Tibial artery (tissue), 4 donors: ENCODE results near the gene ZP2.

Experiments
- DNase-seq, 2 donors: peaks; one replicate each; pipeline ENCODE4 v3.0.0-alpha.2; 2019
- H3K27ac ChIP-seq, 2 donors: fragments of 200-600 bp; sonication (generic) in 1 of 2; 1 replicate in 1 of 2; 2 replicates in 1 of 2; pipeline ENCODE4 v1.5.1; 2018 to 2019; ENCODE audit warnings: mild to moderate bottlenecking in 1 of 2
- H3K27me3 ChIP-seq, 2 donors: fragments of 200-600 bp; sonication (generic) in 1 of 2; one replicate each; pipeline versions ENCODE4 v1.5.1 to v1.6.0; 2016 to 2019
- H3K36me3 ChIP-seq, 3 donors: fragments of 200-600 bp; sonication (generic) in 2 of 3; one replicate each; pipeline ENCODE4 v1.5.1; 2016 to 2019; ENCODE audit warnings: mild to moderate bottlenecking in 2 of 3
- H3K4me1 ChIP-seq, 4 donors: fragments of 200-600 bp; sonication (generic) in 2 of 4; 1 replicate in 3 of 4; 2 replicates in 1 of 4; pipeline ENCODE4 v1.5.1; 2016 to 2019
- H3K4me3 ChIP-seq, 2 donors: fragments of 200-600 bp; sonication (generic) in 1 of 2; 1 replicate in 1 of 2; 2 replicates in 1 of 2; pipeline ENCODE4 v1.5.1; 2018 to 2019; ENCODE audit warnings: mild to moderate bottlenecking in 2 of 2
- H3K9me3 ChIP-seq, 3 donors: fragments of 200-600 bp; sonication (generic) in 1 of 3; one replicate each; pipeline ENCODE4 v1.5.1; 2016 to 2019
- CTCF ChIP-seq, 2 experiments: fragments of 200-600 bp in 1 of 2; fragments of 450-650 bp in 1 of 2; IDR thresholded peaks; one replicate each; pipeline ENCODE4 v1.5.1; 2017 to 2019; ENCODE audit warnings: antibody characterized with exemption in 2 of 2, mild to moderate bottlenecking in 1 of 2, moderate library complexity in 1 of 2
- intact Hi-C: fragments of 100-400 bp; cut with DNase I; formaldehyde crosslinking; loops from one replicate; pipeline ENCODE4 v1.15.0; 2023; ENCODE audit warnings: low total_unique reads

Gene ZP2

GRCh38 chr16:21166561-21166961, 44.8 kb downstream of the ZP2 start:
- peaks cover 36 to 54% (median 44%) of the 10 kb centered on the region in 3 donors for H3K36me3 ChIP-seq
- no peak overlapping the region for H3K4me3 ChIP-seq
- peak overlapping the region in 1 of 2 donors; percentile 6 for H3K27ac ChIP-seq
- H3K4me1 ChIP-seq: peaks cover 0 to 66% (median 35%) of the 10 kb centered on the region in 4 donors
- H3K27me3 ChIP-seq: no peaks in the 10 kb centered on the region
- DNase-seq: no peak
- H3K9me3 ChIP-seq: no peaks in the 10 kb centered on the region
- no peak for TF ChIP-seq CTCF (IDR thresholded peaks at IDR 0.05)
- intact Hi-C loops: no loop called here

- intact Hi-C loops: no loop called here
- Histone ChIP-seq H3K4me1 (peaks cover 0 to 76% (median 52%) of the 10 kb centered on the region in 4 donors), H3K4me3 (no peak overlapping the region), H3K27me3 (no peaks in the 10 kb centered on the region), H3K9me3 (no peaks in the 10 kb centered on the region), H3K36me3 (peaks cover 22 to 36% (median 29%) of the 10 kb centered on the region in 3 donors), H3K27ac (peak overlapping the region; percentile 67 to 92)
- no peak for DNase-seq
- TF ChIP-seq CTCF (IDR thresholded peaks at IDR 0.05): no peak
Observed at GRCh38 chr16:21164521-21165168, 46.7 kb downstream of the ZP2 start.

DNA sequence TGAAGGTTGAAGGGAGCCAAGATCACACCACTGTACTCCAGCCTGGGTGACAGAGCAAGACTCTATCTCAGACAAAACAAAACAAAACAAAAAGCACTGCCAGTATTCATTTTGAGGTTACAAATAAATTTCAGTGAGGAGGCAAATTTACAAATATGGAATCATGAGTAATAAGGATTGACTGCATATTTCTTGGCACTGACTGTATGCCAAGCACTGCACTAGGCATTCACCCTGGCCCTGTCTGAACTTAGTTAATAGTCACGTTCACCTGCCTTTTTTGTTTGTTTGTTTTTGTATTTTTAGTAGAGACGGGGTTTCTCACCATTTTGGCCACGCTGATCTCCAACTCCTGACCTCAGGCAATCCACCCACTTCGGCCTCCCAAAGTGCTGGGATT, 47.8 kb downstream of the ZP2 start:
- intact Hi-C loops: no loop called here
- H3K27ac ChIP-seq: peak overlapping the region; percentile 67 to 92
- peaks cover 22 to 36% (median 29%) of the 10 kb centered on the region in 3 donors for H3K36me3 ChIP-seq

DNA sequence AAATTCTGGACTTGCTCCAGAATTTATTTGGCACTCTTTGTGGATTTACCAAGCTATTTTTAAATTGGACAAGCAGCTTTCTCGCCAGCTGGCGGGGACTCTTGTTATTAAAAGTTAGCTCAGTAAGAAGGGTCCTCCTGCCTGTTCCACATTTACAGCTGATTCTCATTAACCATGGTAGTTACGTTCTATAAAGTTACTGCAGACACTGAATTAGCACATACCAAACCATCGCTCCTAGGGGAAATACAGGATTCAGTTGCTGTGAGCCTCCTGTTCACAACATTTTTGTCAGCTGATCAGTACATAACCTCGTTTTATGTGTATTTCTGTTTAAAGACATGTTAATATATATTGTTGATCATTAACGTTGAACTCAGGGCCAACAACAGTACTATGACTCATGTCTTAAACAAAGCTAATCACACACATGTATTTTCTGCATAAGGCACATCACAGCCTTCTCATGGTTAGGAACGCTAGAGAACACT, 48.7 kb downstream of the ZP2 start:
- Histone ChIP-seq H3K9me3 (no peaks in the 10 kb centered on the region), H3K4me3 (no peak overlapping the region), H3K36me3 (peaks cover 22 to 36% (median 29%) of the 10 kb centered on the region in 3 donors), H3K27ac (peak overlapping the region; percentile 67 to 92), H3K4me1 (peaks cover 0 to 72% (median 54%) of the 10 kb centered on the region in 4 donors), H3K27me3 (no peaks in the 10 kb centered on the region)
- peak; percentile 33 to 75 for DNase-seq
- intact Hi-C loops: no loop called here
- TF ChIP-seq CTCF (IDR thresholded peaks at IDR 0.05): no peak

More for the DNA sequence above, 47.8 kb downstream of the ZP2 start:
- H3K27me3 ChIP-seq: no peaks in the 10 kb centered on the region
- DNase-seq: no peak
- peaks cover 0 to 69% (median 49%) of the 10 kb centered on the region in 4 donors for H3K4me1 ChIP-seq
- H3K9me3 ChIP-seq: no peaks in the 10 kb centered on the region
- no peak overlapping the region for H3K4me3 ChIP-seq
- TF ChIP-seq CTCF (IDR thresholded peaks at IDR 0.05): no peak

DNA sequence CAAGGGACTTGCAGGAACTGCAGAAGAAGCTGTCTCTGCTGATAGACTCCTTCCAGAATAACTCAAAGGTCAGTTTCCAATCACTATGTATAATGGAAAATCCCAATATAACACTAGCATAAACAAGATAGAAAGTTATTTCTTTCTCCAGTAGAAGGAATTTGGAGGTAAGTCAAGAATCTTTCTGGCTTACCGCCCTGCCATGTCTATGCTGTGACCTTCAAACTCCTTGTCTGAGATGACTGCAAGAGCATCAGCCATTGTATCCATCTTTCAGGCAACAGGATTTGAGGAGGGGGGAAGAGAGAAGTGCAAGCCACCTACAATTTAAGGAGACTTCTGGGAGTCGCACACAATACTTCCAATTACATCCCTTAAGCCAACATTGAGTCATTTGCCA, 50.2 kb downstream of the ZP2 start:
- peaks cover 0 to 71% (median 50%) of the 10 kb centered on the region in 4 donors for H3K4me1 ChIP-seq
- peak overlapping the region in 1 of 2 donors; percentile 92 for H3K27ac ChIP-seq
- no peak for TF ChIP-seq CTCF (IDR thresholded peaks at IDR 0.05)
- intact Hi-C loops: no loop called here
- H3K9me3 ChIP-seq: no peaks in the 10 kb centered on the region
- peaks cover 17 to 25% (median 19%) of the 10 kb centered on the region in 3 donors for H3K36me3 ChIP-seq
- no peaks in the 10 kb centered on the region for H3K27me3 ChIP-seq
- no peak for DNase-seq
- peak overlapping the region; percentile 12 to 91 for H3K4me3 ChIP-seq
